Measurements from ENCODE around the gene FBXO45. TPM values are rescaled to one million over a fixed set of nuclear protein-coding genes. Genes with fewer than 3 reads are reported as not detected.

FBXO45 gene
- total and polyA plus RNA-seq, 10 of the 15 experiments (the other 5 are each of a cell fraction or from before 2014, with no cell fraction given), result 4.0 to 17.3 (median 11.8) TPM

DNA sequence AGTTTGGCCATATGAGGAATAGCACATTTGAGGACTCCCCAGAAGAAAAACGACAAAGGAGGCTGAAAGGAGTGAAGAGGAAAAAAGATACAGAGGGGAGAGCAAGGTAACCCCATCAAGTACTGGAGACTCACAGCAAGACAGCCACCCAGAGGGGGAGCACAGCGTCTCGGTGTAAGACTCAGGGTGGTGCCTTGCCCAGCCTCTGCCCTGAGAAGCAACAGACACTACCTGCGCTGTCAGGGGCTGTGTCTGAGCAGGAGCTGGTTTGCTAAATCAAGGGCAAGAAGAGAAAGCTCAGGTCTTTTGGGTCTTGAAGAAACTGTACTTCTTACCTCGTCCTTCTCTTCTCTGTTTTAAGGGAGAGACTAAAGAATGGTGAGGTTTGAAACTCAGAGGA lies 27.9 kb downstream of the FBXO45 start:
- peak; percentile 53 for ATAC-seq

More for the DNA sequence above, 27.9 kb downstream of the FBXO45 start:
- H3K27ac ChIP-seq (ENCODE audit: control insufficient read depth, insufficient read depth), result no peak overlapping the region
- H3K79me2 ChIP-seq (ENCODE audit: control insufficient read depth, insufficient read depth, low read length), result no peaks in the 10 kb centered on the region
- intact Hi-C loops (cut with micrococcal nuclease; ENCODE audit: unreplicated experiment), result no loop called here
- H3K4me3 ChIP-seq, result no peak overlapping the region
- RAD21 ChIA-PET (ENCODE audit: unreplicated experiment), result no interaction called here
- no peaks in the 10 kb centered on the region for H3K36me3 ChIP-seq (ENCODE audit: control insufficient read depth in 2 of 2, insufficient read depth in 2 of 2, low read length in 1 of 2)
- H3K9ac ChIP-seq (ENCODE audit: control insufficient read depth, insufficient read depth, low read length), result no peak overlapping the region
- H4K20me1 ChIP-seq (ENCODE audit: control insufficient read depth, insufficient read depth), result no peaks in the 10 kb centered on the region
- BruUV-seq (replicated peaks), result no TSS peak
- H3K27me3 ChIP-seq (replicated peaks in 1 of 2; ENCODE audit: control insufficient read depth in 2 of 2, insufficient read depth in 2 of 2, low read length in 1 of 2), result peaks cover 0 to 2% of the 10 kb centered on the region in 2 experiments; a peak in 2 of 4 replicates
- no peak overlapping the region for H3K4me2 ChIP-seq (ENCODE audit: control insufficient read depth, insufficient read depth)
- CTCF ChIA-PET, result interaction anchor here (0.7 to 1.5 kb wide), 3 partner anchors 13 to 241 kb away, joined by 3 to 4 read pairs (median 3); no protein-coding TSS in a partner anchor
- SMC1A ChIA-PET (ENCODE audit: uncharacterized antibody, unreplicated experiment), result interaction anchor here (1.2 kb wide), 1 partner anchor 12 kb away, joined by 4 read pairs; no protein-coding TSS in a partner anchor
- POLR2A ChIA-PET, result interaction anchor here (0.6 kb wide), 1 partner anchor 227 kb away, joined by 4 read pairs; no protein-coding TSS in a partner anchor
- DNase-seq (ENCODE audit: low read depth, low spot score), result no peak
- TF ChIP-seq, protein P1, sequence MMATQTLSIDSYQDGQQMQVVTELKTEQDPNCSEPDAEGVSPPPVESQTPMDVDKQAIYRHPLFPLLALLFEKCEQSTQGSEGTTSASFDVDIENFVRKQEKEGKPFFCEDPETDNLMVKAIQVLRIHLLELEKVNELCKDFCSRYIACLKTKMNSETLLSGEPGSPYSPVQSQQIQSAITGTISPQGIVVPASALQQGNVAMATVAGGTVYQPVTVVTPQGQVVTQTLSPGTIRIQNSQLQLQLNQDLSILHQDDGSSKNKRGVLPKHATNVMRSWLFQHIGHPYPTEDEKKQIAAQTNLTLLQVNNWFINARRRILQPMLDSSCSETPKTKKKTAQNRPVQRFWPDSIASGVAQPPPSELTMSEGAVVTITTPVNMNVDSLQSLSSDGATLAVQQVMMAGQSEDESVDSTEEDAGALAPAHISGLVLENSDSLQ (IDR thresholded peaks at IDR 0.05), result no peak
- TF ChIP-seq TAF1 (IDR thresholded peaks at IDR 0.05; ENCODE audit: borderline replicate concordance, low read depth, low read length) (no peak), BRCA1 (IDR thresholded peaks at IDR 0.05; ENCODE audit: low read depth, low read length) (no peak), PAX8 (IDR thresholded peaks at IDR 0.05) (no peak), MXI1 (IDR thresholded peaks at IDR 0.05; ENCODE audit: low read depth, low read length) (no peak), TBL1XR1 (IDR thresholded peaks at IDR 0.05; ENCODE audit: low read depth, low read length) (no peak), ZNF24 (IDR thresholded peaks at IDR 0.05) (no peak), NR2C2 (IDR thresholded peaks at IDR 0.05; ENCODE audit: borderline replicate concordance, control insufficient read depth, insufficient read length, low read depth) (no peak), HDGF (IDR thresholded peaks at IDR 0.05) (no peak), ZNF274 (IDR thresholded peaks at IDR 0.05; ENCODE audit: insufficient read depth, insufficient read length) (no peak), TCF7 (IDR thresholded peaks at IDR 0.05; ENCODE audit: borderline replicate concordance) (no peak), NBN (IDR thresholded peaks at IDR 0.05) (no peak), RAD51 (IDR thresholded peaks at IDR 0.05) (no peak), FOXM1 (IDR thresholded peaks at IDR 0.05; ENCODE audit: low read depth, low read length) (no peak)
- TF ChIP-seq, protein P2, sequence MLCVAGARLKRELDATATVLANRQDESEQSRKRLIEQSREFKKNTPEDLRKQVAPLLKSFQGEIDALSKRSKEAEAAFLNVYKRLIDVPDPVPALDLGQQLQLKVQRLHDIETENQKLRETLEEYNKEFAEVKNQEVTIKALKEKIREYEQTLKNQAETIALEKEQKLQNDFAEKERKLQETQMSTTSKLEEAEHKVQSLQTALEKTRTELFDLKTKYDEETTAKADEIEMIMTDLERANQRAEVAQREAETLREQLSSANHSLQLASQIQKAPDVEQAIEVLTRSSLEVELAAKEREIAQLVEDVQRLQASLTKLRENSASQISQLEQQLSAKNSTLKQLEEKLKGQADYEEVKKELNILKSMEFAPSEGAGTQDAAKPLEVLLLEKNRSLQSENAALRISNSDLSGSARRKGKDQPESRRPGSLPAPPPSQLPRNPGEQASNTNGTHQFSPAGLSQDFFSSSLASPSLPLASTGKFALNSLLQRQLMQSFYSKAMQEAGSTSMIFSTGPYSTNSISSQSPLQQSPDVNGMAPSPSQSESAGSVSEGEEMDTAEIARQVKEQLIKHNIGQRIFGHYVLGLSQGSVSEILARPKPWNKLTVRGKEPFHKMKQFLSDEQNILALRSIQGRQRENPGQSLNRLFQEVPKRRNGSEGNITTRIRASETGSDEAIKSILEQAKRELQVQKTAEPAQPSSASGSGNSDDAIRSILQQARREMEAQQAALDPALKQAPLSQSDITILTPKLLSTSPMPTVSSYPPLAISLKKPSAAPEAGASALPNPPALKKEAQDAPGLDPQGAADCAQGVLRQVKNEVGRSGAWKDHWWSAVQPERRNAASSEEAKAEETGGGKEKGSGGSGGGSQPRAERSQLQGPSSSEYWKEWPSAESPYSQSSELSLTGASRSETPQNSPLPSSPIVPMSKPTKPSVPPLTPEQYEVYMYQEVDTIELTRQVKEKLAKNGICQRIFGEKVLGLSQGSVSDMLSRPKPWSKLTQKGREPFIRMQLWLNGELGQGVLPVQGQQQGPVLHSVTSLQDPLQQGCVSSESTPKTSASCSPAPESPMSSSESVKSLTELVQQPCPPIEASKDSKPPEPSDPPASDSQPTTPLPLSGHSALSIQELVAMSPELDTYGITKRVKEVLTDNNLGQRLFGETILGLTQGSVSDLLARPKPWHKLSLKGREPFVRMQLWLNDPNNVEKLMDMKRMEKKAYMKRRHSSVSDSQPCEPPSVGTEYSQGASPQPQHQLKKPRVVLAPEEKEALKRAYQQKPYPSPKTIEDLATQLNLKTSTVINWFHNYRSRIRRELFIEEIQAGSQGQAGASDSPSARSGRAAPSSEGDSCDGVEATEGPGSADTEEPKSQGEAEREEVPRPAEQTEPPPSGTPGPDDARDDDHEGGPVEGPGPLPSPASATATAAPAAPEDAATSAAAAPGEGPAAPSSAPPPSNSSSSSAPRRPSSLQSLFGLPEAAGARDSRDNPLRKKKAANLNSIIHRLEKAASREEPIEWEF (IDR thresholded peaks at IDR 0.05; ENCODE audit: insufficient replicate concordance, low read depth, low read length), result no peak
- no peak overlapping the region for H2AFZ ChIP-seq (ENCODE audit: control insufficient read depth, low read depth, low read length)
- in situ Hi-C loops (cut with MboI), result no loop called here
- WGBS (ENCODE audit: insufficient coverage, insufficient replicate concordance, low lambda C conversion rate, missing lambda C conversion rate), result 0% methylated on average over 5 of the region's 5 CpGs
- no peaks in the 10 kb centered on the region for H3K4me1 ChIP-seq (ENCODE audit: control insufficient read depth, insufficient read depth, low read length)
- no peak for FAIRE-seq
- no peaks in the 10 kb centered on the region for H3K9me3 ChIP-seq (replicated peaks; ENCODE audit: control insufficient read depth, insufficient read depth, low read length)
